ENCODE results near the gene RPS6KA5.
"Not testable (repeated sequence)": the region's sequence is repeated elsewhere in the genome, so short reads cannot be mapped to it uniquely, and the experiment has no call there.

RPS6KA5 gene

GRCh38 chr14:90874599-90874998 is 185.8 kb downstream of the RPS6KA5 start:
- DNase-seq (ENCODE audit: low read depth in 3 of 3, low spot score in 1 of 3), result no peak

GRCh38 chr14:90871605-90872233 is 188.7 kb downstream of the RPS6KA5 start:
- DNase-seq (ENCODE audit: low read depth in 3 of 3, low spot score in 1 of 3), result no peak

GRCh38 chr14:90870950-90871604 is 189.4 kb downstream of the RPS6KA5 start:
- no peak for DNase-seq (ENCODE audit: low read depth in 3 of 3, low spot score in 1 of 3)

GRCh38 chr14:90867501-90867900 is 192.9 kb downstream of the RPS6KA5 start:
- DNase-seq (ENCODE audit: low read depth in 3 of 3, low spot score in 1 of 3), result no peak

- no peak for DNase-seq (ENCODE audit: low read depth in 3 of 3, low spot score in 1 of 3)
Observed at GRCh38 chr14:90866833-90867232, 193.6 kb downstream of the RPS6KA5 start.

GRCh38 chr14:90864741-90865140 is 195.7 kb downstream of the RPS6KA5 start:
- DNase-seq (ENCODE audit: low read depth in 3 of 3, low spot score in 1 of 3), result no peak

- DNase-seq (ENCODE audit: low read depth in 3 of 3, low spot score in 1 of 3), result no peak
Observed at GRCh38 chr14:90858511-90858910, 201.9 kb downstream of the RPS6KA5 start.

- no peak for DNase-seq (ENCODE audit: low read depth in 3 of 3, low spot score in 1 of 3)
Observed at GRCh38 chr14:90857866-90858265, 202.6 kb downstream of the RPS6KA5 start.

- DNase-seq (ENCODE audit: low read depth in 3 of 3, low spot score in 1 of 3), result not testable (repeated sequence)
Observed at GRCh38 chr14:90856115-90856514, 204.3 kb downstream of the RPS6KA5 start.

GRCh38 chr14:90853116-90853515 is 207.3 kb downstream of the RPS6KA5 start:
- DNase-seq (ENCODE audit: low read depth in 3 of 3, low spot score in 1 of 3), result no peak

- no peak for DNase-seq (ENCODE audit: low read depth in 3 of 3, low spot score in 1 of 3)
Observed at GRCh38 chr14:90851327-90852036, 209.0 kb downstream of the RPS6KA5 start.

- DNase-seq (ENCODE audit: low read depth in 3 of 3, low spot score in 1 of 3), result no peak
Observed at GRCh38 chr14:90850487-90850886, 210.0 kb downstream of the RPS6KA5 start.

- no peak for DNase-seq (ENCODE audit: low read depth in 3 of 3, low spot score in 1 of 3)
Observed at GRCh38 chr14:90849787-90850444, 210.5 kb downstream of the RPS6KA5 start.

GRCh38 chr14:90848944-90849731 is 211.3 kb downstream of the RPS6KA5 start:
- DNase-seq (ENCODE audit: low read depth in 3 of 3, low spot score in 1 of 3), result no peak

- no peak for DNase-seq (ENCODE audit: low read depth in 3 of 3, low spot score in 1 of 3)
Observed at GRCh38 chr14:90846511-90846910, 213.9 kb downstream of the RPS6KA5 start.

GRCh38 chr14:90844321-90844720 is 216.1 kb downstream of the RPS6KA5 start:
- no peak for DNase-seq (ENCODE audit: low read depth in 3 of 3, low spot score in 1 of 3)

GRCh38 chr14:90842726-90843125 is 217.7 kb downstream of the RPS6KA5 start:
- DNase-seq (ENCODE audit: low read depth in 3 of 3, low spot score in 1 of 3), result no peak

GRCh38 chr14:90840667-90841066 is 219.8 kb downstream of the RPS6KA5 start:
- not testable (repeated sequence) for DNase-seq (ENCODE audit: low read depth in 3 of 3, low spot score in 1 of 3)

- no peak for DNase-seq (ENCODE audit: low read depth in 3 of 3, low spot score in 1 of 3)
Observed at GRCh38 chr14:90839889-90840266, 220.6 kb downstream of the RPS6KA5 start.

- no peak for DNase-seq (ENCODE audit: low read depth in 3 of 3, low spot score in 1 of 3)
Observed at GRCh38 chr14:90839024-90839888, 221.2 kb downstream of the RPS6KA5 start.

Measured in stimulated activated CD4-positive, alpha-beta T cell treated with anti-CD3 and anti-CD28 coated beads, TNF-alpha, amount 100 ng/mL, for 1 hour (primary cell).